ENCODE measurements around the gene SPSB1. TPM values are rescaled to one million over a fixed set of nuclear protein-coding genes. Genes with fewer than 3 reads are reported as not detected.

Gene SPSB1
- total RNA-seq, 1 donor from 2014 or later = 78.6 TPM

GRCh38 chr1:9332513-9333143 lies 39.9 kb downstream of the SPSB1 start:
- H3K36me3 Mint-ChIP-seq (ENCODE audit: unreplicated experiment) = peaks cover 17% of the 10 kb centered on the region
- H3K4me3 Mint-ChIP-seq (ENCODE audit: unreplicated experiment) = peak overlapping the region; percentile 56
- peaks cover 18% of the 10 kb centered on the region for H3K9me3 Mint-ChIP-seq (ENCODE audit: unreplicated experiment)
- H3K27ac Mint-ChIP-seq (ENCODE audit: unreplicated experiment) = peak overlapping the region; percentile 77
- peaks cover 47% of the 10 kb centered on the region for H3K4me1 Mint-ChIP-seq (ENCODE audit: low read depth, unreplicated experiment)
- DNase-seq = no peak
- H3K27me3 Mint-ChIP-seq (ENCODE audit: unreplicated experiment) = peaks cover 10% of the 10 kb centered on the region
- TF ChIP-seq CTCF (IDR thresholded peaks at IDR 0.05; ENCODE audit: partially characterized antibody, unreplicated experiment) = no peak

- DNase-seq = peak; percentile 33
- Mint-ChIP-seq H3K36me3 (ENCODE audit: unreplicated experiment) (peaks cover 6% of the 10 kb centered on the region), H3K27me3 (ENCODE audit: unreplicated experiment) (peaks cover 8% of the 10 kb centered on the region), H3K9me3 (ENCODE audit: unreplicated experiment) (peaks cover 17% of the 10 kb centered on the region), H3K4me1 (ENCODE audit: low read depth, unreplicated experiment) (peaks cover 30% of the 10 kb centered on the region), H3K4me3 (ENCODE audit: unreplicated experiment) (no peak overlapping the region), H3K27ac (ENCODE audit: unreplicated experiment) (no peak overlapping the region)
- TF ChIP-seq CTCF (IDR thresholded peaks at IDR 0.05; ENCODE audit: partially characterized antibody, unreplicated experiment) = no peak
These were observed 45.9 kb downstream of the SPSB1 start for GRCh38 chr1:9338397-9339246.

GRCh38 chr1:9340172-9340854 lies 47.6 kb downstream of the SPSB1 start:
- no peak overlapping the region for H3K4me3 Mint-ChIP-seq (ENCODE audit: unreplicated experiment)
- H3K36me3 Mint-ChIP-seq (ENCODE audit: unreplicated experiment) = peaks cover 6% of the 10 kb centered on the region
- H3K27ac Mint-ChIP-seq (ENCODE audit: unreplicated experiment) = no peak overlapping the region
- peaks cover 5% of the 10 kb centered on the region for H3K27me3 Mint-ChIP-seq (ENCODE audit: unreplicated experiment)
- H3K9me3 Mint-ChIP-seq (ENCODE audit: unreplicated experiment) = peaks cover 16% of the 10 kb centered on the region
- no peak for DNase-seq
- H3K4me1 Mint-ChIP-seq (ENCODE audit: low read depth, unreplicated experiment) = peaks cover 26% of the 10 kb centered on the region
- TF ChIP-seq CTCF (IDR thresholded peaks at IDR 0.05; ENCODE audit: partially characterized antibody, unreplicated experiment) = no peak

- no peak for DNase-seq
- Mint-ChIP-seq H3K4me1 (ENCODE audit: low read depth, unreplicated experiment) (peaks cover 31% of the 10 kb centered on the region), H3K27me3 (ENCODE audit: unreplicated experiment) (peaks cover 8% of the 10 kb centered on the region), H3K27ac (ENCODE audit: unreplicated experiment) (peak overlapping the region; percentile 18), H3K36me3 (ENCODE audit: unreplicated experiment) (peaks cover 6% of the 10 kb centered on the region), H3K9me3 (ENCODE audit: unreplicated experiment) (peaks cover 20% of the 10 kb centered on the region), H3K4me3 (ENCODE audit: unreplicated experiment) (no peak overlapping the region)
- no peak for TF ChIP-seq CTCF (IDR thresholded peaks at IDR 0.05; ENCODE audit: partially characterized antibody, unreplicated experiment)
These were observed 48.2 kb downstream of the SPSB1 start for GRCh38 chr1:9340864-9341263.
